Measurements from ENCODE around the gene SCYL1.

The SCYL1 gene

GRCh38 chr11:65569973-65570918 lies 45.4 kb downstream of the SCYL1 start, which contains the start of gene ZNRD2:
Gene ZNRD2, plus strand, starts transcription at chr11:65570477. Its CDS starts 15 bp downstream, at chr11:65570492.
- DNase-seq (ENCODE audit: low spot score) = peak; percentile 99

GRCh38 chr11:65571420-65571819 lies 46.5 kb downstream of the SCYL1 start:
- DNase-seq (ENCODE audit: low spot score) = no peak

GRCh38 chr11:65571940-65572339 lies 47.1 kb downstream of the SCYL1 start:
- DNase-seq (ENCODE audit: low spot score) = peak; percentile 58

- DNase-seq (ENCODE audit: low spot score) = peak; percentile 84
Observed at GRCh38 chr11:65572356-65573051, 47.6 kb downstream of the SCYL1 start, which contains the start of gene FAM89B. Gene FAM89B, plus strand, starts transcription at chr11:65572538. Its CDS starts 132 bp downstream, at chr11:65572670.

- DNase-seq (ENCODE audit: low spot score) = no peak
Observed at GRCh38 chr11:65573391-65574079, 48.7 kb downstream of the SCYL1 start.

GRCh38 chr11:65574109-65574810 lies 49.4 kb downstream of the SCYL1 start:
- DNase-seq (ENCODE audit: low spot score) = peak; percentile 98

- peak; percentile 38 for DNase-seq (ENCODE audit: low spot score)
Observed at GRCh38 chr11:65574811-65575567, 50.1 kb downstream of the SCYL1 start.

- DNase-seq (ENCODE audit: low spot score) = peak; percentile 64
Observed at GRCh38 chr11:65575568-65576231, 50.8 kb downstream of the SCYL1 start, which contains the start of gene EHBP1L1. Gene EHBP1L1, plus strand, starts transcription at chr11:65576053. Its CDS starts 250 bp downstream, at chr11:65576303.

GRCh38 chr11:65576232-65576866 lies 51.5 kb downstream of the SCYL1 start:
- no peak for DNase-seq (ENCODE audit: low spot score)

GRCh38 chr11:65576867-65577755 lies 52.2 kb downstream of the SCYL1 start:
- DNase-seq (ENCODE audit: low spot score) = peak; percentile 89

GRCh38 chr11:65577756-65578109 lies 52.9 kb downstream of the SCYL1 start:
- no peak for DNase-seq (ENCODE audit: low spot score)

GRCh38 chr11:65578134-65578533 lies 53.3 kb downstream of the SCYL1 start:
- no peak for DNase-seq (ENCODE audit: low spot score)

GRCh38 chr11:65578667-65579066 lies 53.8 kb downstream of the SCYL1 start:
- DNase-seq (ENCODE audit: low spot score) = no peak

GRCh38 chr11:65579291-65579690 lies 54.4 kb downstream of the SCYL1 start:
- no peak for DNase-seq (ENCODE audit: low spot score)

- DNase-seq (ENCODE audit: low spot score) = no peak
Observed at GRCh38 chr11:65580031-65580692, 55.3 kb downstream of the SCYL1 start.

GRCh38 chr11:65580756-65581155 lies 55.9 kb downstream of the SCYL1 start:
- no peak for DNase-seq (ENCODE audit: low spot score)

- DNase-seq (ENCODE audit: low spot score) = no peak
Observed at GRCh38 chr11:65581928-65582327, 57.0 kb downstream of the SCYL1 start.

GRCh38 chr11:65583589-65583988 lies 58.7 kb downstream of the SCYL1 start:
- no peak for DNase-seq (ENCODE audit: low spot score)
